ENCODE data around the gene MAP3K8. TPM values are rescaled to one million over a fixed set of nuclear protein-coding genes. Genes with fewer than 3 reads are reported as not detected.

MAP3K8 gene
- total RNA-seq, 4 donors from 2014 or later = 44.7 to 74.1 (median 56.2) TPM

GRCh38 chr10:30389543-30389942 is 44.4 kb upstream of the MAP3K8 start:
- H3K9me3 ChIP-seq = no peaks in the 10 kb centered on the region
- H3K27ac ChIP-seq = no peak overlapping the region
- no peaks in the 10 kb centered on the region for H3K36me3 ChIP-seq
- 17 to 19% methylated on average over 1 of the region's 1 CpG for WGBS, 2 donors
- H3K4me3 ChIP-seq = no peak overlapping the region
- no peak for DNase-seq (ENCODE audit: low spot score in 2 of 2)
- H3K27me3 ChIP-seq = no peaks in the 10 kb centered on the region
- TF ChIP-seq CTCF (IDR thresholded peaks at IDR 0.05) = no peak
- TF ChIP-seq POLR2A (IDR thresholded peaks at IDR 0.05) = no peak
- no peak for TF ChIP-seq EP300 (IDR thresholded peaks at IDR 0.05)
- H3K4me1 ChIP-seq = peaks cover 0 to 9% (median 0%) of the 10 kb centered on the region in 4 donors

GRCh38 chr10:30390207-30390606 is 43.8 kb upstream of the MAP3K8 start:
- Histone ChIP-seq H3K36me3 (no peaks in the 10 kb centered on the region), H3K27me3 (no peaks in the 10 kb centered on the region), H3K4me3 (no peak overlapping the region), H3K4me1 (peaks cover 0 to 9% (median 0%) of the 10 kb centered on the region in 4 donors), H3K27ac (no peak overlapping the region), H3K9me3 (no peaks in the 10 kb centered on the region)
- no peak for DNase-seq (ENCODE audit: low spot score in 2 of 2)
- 64 to 76% methylated on average over 3 of the region's 3 CpGs for WGBS, 2 donors
- no peak for TF ChIP-seq POLR2A (IDR thresholded peaks at IDR 0.05)
- no peak for TF ChIP-seq CTCF (IDR thresholded peaks at IDR 0.05)
- TF ChIP-seq EP300 (IDR thresholded peaks at IDR 0.05) = no peak

GRCh38 chr10:30391266-30391665 is 42.7 kb upstream of the MAP3K8 start:
- Histone ChIP-seq H3K9me3 (no peaks in the 10 kb centered on the region), H3K27me3 (no peaks in the 10 kb centered on the region), H3K27ac (no peak overlapping the region), H3K36me3 (no peaks in the 10 kb centered on the region), H3K4me3 (no peak overlapping the region), H3K4me1 (peaks cover 0 to 9% (median 0%) of the 10 kb centered on the region in 4 donors)
- 74 to 79% methylated on average over 7 of the region's 7 CpGs for WGBS, 2 donors
- no peak for TF ChIP-seq CTCF (IDR thresholded peaks at IDR 0.05)
- TF ChIP-seq POLR2A (IDR thresholded peaks at IDR 0.05) = no peak
- no peak for TF ChIP-seq EP300 (IDR thresholded peaks at IDR 0.05)
- DNase-seq (ENCODE audit: low spot score in 2 of 2) = no peak

- no peak for TF ChIP-seq POLR2A (IDR thresholded peaks at IDR 0.05)
- TF ChIP-seq EP300 (IDR thresholded peaks at IDR 0.05) = no peak
- peak; percentile 88 to 96 (median 92) for TF ChIP-seq CTCF (IDR thresholded peaks at IDR 0.05)
- Histone ChIP-seq H3K9me3 (no peaks in the 10 kb centered on the region), H3K27ac (no peak overlapping the region), H3K36me3 (no peaks in the 10 kb centered on the region), H3K27me3 (no peaks in the 10 kb centered on the region), H3K4me1 (peaks cover 0 to 9% (median 0%) of the 10 kb centered on the region in 4 donors), H3K4me3 (peak overlapping the region in 1 of 4 donors; percentile 15)
- WGBS, 2 donors = 7 to 10% methylated on average over 17 of the region's 17 CpGs
- peak; percentile 46 to 54 for DNase-seq (ENCODE audit: low spot score in 2 of 2)
Measured at GRCh38 chr10:30392564-30392990, 41.4 kb upstream of the MAP3K8 start.

- Histone ChIP-seq H3K36me3 (no peaks in the 10 kb centered on the region), H3K27me3 (no peaks in the 10 kb centered on the region), H3K4me1 (peaks cover 0 to 9% (median 0%) of the 10 kb centered on the region in 4 donors), H3K27ac (no peak overlapping the region), H3K4me3 (no peak overlapping the region), H3K9me3 (no peaks in the 10 kb centered on the region)
- 73 to 76% methylated on average over 3 of the region's 3 CpGs for WGBS, 2 donors
- no peak for TF ChIP-seq POLR2A (IDR thresholded peaks at IDR 0.05)
- no peak for TF ChIP-seq EP300 (IDR thresholded peaks at IDR 0.05)
- no peak for TF ChIP-seq CTCF (IDR thresholded peaks at IDR 0.05)
- no peak for DNase-seq (ENCODE audit: low spot score in 2 of 2)
Measured at GRCh38 chr10:30396293-30396692, 37.7 kb upstream of the MAP3K8 start.

All from tibial nerve (tissue), 4 donors.